Measurements from ENCODE around the gene DDX19B.

- TF ChIP-seq CTCF (IDR thresholded peaks at IDR 0.05) (no peak), EZH2 (IDR thresholded peaks at IDR 0.05; ENCODE audit: borderline replicate concordance, insufficient read depth, low read depth, low read length, poor library complexity, severe bottlenecking) (no peak)
Measured at GRCh38 chr16:70359552-70359951, 60.6 kb downstream of the DDX19B start.
